GM18517 (cell line): Measurements from ENCODE around the gene CTAGE4.
"Not testable (repeated sequence)": the region's sequence is repeated elsewhere in the genome, so short reads cannot be mapped to it uniquely, and the experiment has no call there.

Experiments
- ATAC-seq: cut with Tn5 transposase; IDR thresholded peaks from one replicate; pipeline ENCODE4 v1.9.1; 2021; ENCODE audit warnings: mild to moderate bottlenecking, moderate library complexity; ENCODE audit not compliant: unreplicated experiment

CTAGE4 gene

GRCh38 chr7:144203086-144203485 lies 19.8 kb downstream of the CTAGE4 start:
- not testable (repeated sequence) for ATAC-seq

- not testable (repeated sequence) for ATAC-seq
Observed at GRCh38 chr7:144205306-144205705, 22.0 kb downstream of the CTAGE4 start.

GRCh38 chr7:144217200-144217599 lies 33.9 kb downstream of the CTAGE4 start:
- not testable (repeated sequence) for ATAC-seq

- ATAC-seq = not testable (repeated sequence)
Observed at GRCh38 chr7:144218581-144218980, 35.3 kb downstream of the CTAGE4 start.

- ATAC-seq = not testable (repeated sequence)
Observed at GRCh38 chr7:144219149-144219548, 35.9 kb downstream of the CTAGE4 start.

GRCh38 chr7:144220531-144220930 lies 37.3 kb downstream of the CTAGE4 start:
- not testable (repeated sequence) for ATAC-seq

GRCh38 chr7:144223675-144224074 lies 40.4 kb downstream of the CTAGE4 start:
- ATAC-seq = not testable (repeated sequence)

- ATAC-seq = not testable (repeated sequence)
Observed at GRCh38 chr7:144226866-144227265, 43.6 kb downstream of the CTAGE4 start.

- not testable (repeated sequence) for ATAC-seq
Observed at GRCh38 chr7:144228810-144229209, 45.5 kb downstream of the CTAGE4 start.

- not testable (repeated sequence) for ATAC-seq
Observed at GRCh38 chr7:144231027-144231426, 47.8 kb downstream of the CTAGE4 start.

- ATAC-seq = not testable (repeated sequence)
Observed at GRCh38 chr7:144233039-144233438, 49.8 kb downstream of the CTAGE4 start.
